Keratinocyte (primary cell): ENCODE results near the gene METTL5. TPM values are rescaled to one million over a fixed set of nuclear protein-coding genes. Genes with fewer than 3 reads are reported as not detected.

Experiments used
- DNase-seq: peaks from one replicate; pipeline ENCODE4 v3.0.0-alpha.2; 2011; ENCODE audit warnings: low read depth, missing footprints, low spot score
- FAIRE-seq: peaks from 2 replicates; lab custom pipeline; 2011; peaks lifted over from hg19 to GRCh38; lab: Jason Lieb, UNC
- H2AFZ ChIP-seq: 2 replicates; pipeline ENCODE4 v1.6.0; 2012; ENCODE audit warnings: low read length, control low read depth, inconsistent platforms; ENCODE audit not compliant: control insufficient read depth
- H3K27ac ChIP-seq: 2 replicates; pipeline ENCODE4 v1.5.1; 2011; ENCODE audit warnings: low read length; ENCODE audit not compliant: control insufficient read depth, insufficient read depth
- H3K27me3 ChIP-seq: 3 replicates; pipeline ENCODE4 v1.6.0; 2011; ENCODE audit warnings: low read length; ENCODE audit not compliant: control insufficient read depth, insufficient read depth; ENCODE audit errors: extremely low read depth
- H3K36me3 ChIP-seq, 2 experiments: 2 replicates in 1 of 2; 3 replicates in 1 of 2; pipeline ENCODE4 v1.5.1; 2011; ENCODE audit warnings: low read length in 2 of 2, mild to moderate bottlenecking in 1 of 2; ENCODE audit not compliant: control insufficient read depth in 2 of 2, insufficient read depth in 2 of 2; ENCODE audit errors: extremely low read depth in 1 of 2
- H3K4me1 ChIP-seq: 3 replicates; pipeline ENCODE4 v1.5.1; 2011; ENCODE audit warnings: low read length; ENCODE audit not compliant: control insufficient read depth, insufficient read depth; ENCODE audit errors: extremely low read depth
- H3K4me2 ChIP-seq: 3 replicates; pipeline ENCODE4 v1.6.0; 2011; ENCODE audit warnings: low read depth, low read length; ENCODE audit not compliant: control insufficient read depth, insufficient read depth; ENCODE audit errors: extremely low read depth
- H3K4me3 ChIP-seq, 3 experiments: fragments of 200-600 bp in 1 of 3; sonication (generic) in 1 of 3; 2 replicates in 2 of 3; 3 replicates in 1 of 3; pipeline ENCODE4 v1.5.1; 2011 to 2016; ENCODE audit warnings: low read length in 3 of 3, mild to moderate bottlenecking in 3 of 3, control low read depth in 2 of 3, inconsistent platforms in 1 of 3, low read depth in 1 of 3, mixed read lengths in 1 of 3, mixed run types in 1 of 3, moderate library complexity in 1 of 3; ENCODE audit not compliant: control insufficient read depth in 2 of 3, insufficient read depth in 2 of 3; ENCODE audit errors: extremely low read depth in 1 of 3
- H3K79me2 ChIP-seq: 2 replicates; pipeline ENCODE4 v1.6.0; 2012; ENCODE audit warnings: low read length; ENCODE audit not compliant: control insufficient read depth, insufficient read depth
- H3K9ac ChIP-seq: 3 replicates; pipeline ENCODE4 v1.6.0; 2011; ENCODE audit warnings: low read length; ENCODE audit not compliant: control insufficient read depth, insufficient read depth; ENCODE audit errors: extremely low read depth
- H3K9me1 ChIP-seq: 3 replicates; pipeline ENCODE4 v1.6.0; 2011; ENCODE audit warnings: low read length; ENCODE audit not compliant: control insufficient read depth, insufficient read depth; ENCODE audit errors: extremely low read depth
- H3K9me3 ChIP-seq: 2 replicates; pipeline ENCODE4 v1.5.1; 2012; ENCODE audit warnings: low read depth, low read length; ENCODE audit not compliant: control insufficient read depth
- H4K20me1 ChIP-seq: 3 replicates; pipeline ENCODE4 v1.6.0; 2011; ENCODE audit warnings: low read length; ENCODE audit not compliant: control insufficient read depth, insufficient read depth; ENCODE audit errors: extremely low read depth
- EZH2 ChIP-seq: IDR thresholded peaks from one replicate; pipeline ENCODE4 v1.6.1; 2012; ENCODE audit warnings: inconsistent platforms, mild to moderate bottlenecking, low read length, moderate library complexity
- dilution Hi-C: fragments of 300-500 bp; cut with MboI; formaldehyde crosslinking; loops from one replicate; pipeline ENCODE4 v1.7.0; 2020; ENCODE audit warnings: low sequenced_read_pairs; ENCODE audit not compliant: extremely low pct_ligation_motif_present
- polyA plus RNA-seq, 5 experiments: library from polyadenylated mRNA; depleted of rRNA in 3 of 5; stranded (reverse) in 3 of 5; stranded (forward) in 1 of 5; unstranded in 1 of 5; fragments of >200 nt; gene quantifications; 1 replicate in 1 of 5; 2 replicates in 3 of 5; 3 replicates in 1 of 5; pipeline versions ENCODE4 v1.2.1 to v1.2.3, GENCODE V29; 2011 to 2012; ENCODE audit warnings: missing spikeins in 2 of 5, low read depth in 1 of 5, low replicate concordance in 1 of 5
- TF ChIP-seq, protein P1 (sequence below), 3 experiments: IDR thresholded peaks in 1 of 3; conservative IDR thresholded peaks in 1 of 3; optimal IDR thresholded peaks in 1 of 3; 2 replicates in 2 of 3; 3 replicates in 1 of 3; pipeline versions ENCODE3 to v1.5.1; 2011; ENCODE audit warnings: low read length in 3 of 3, mild to moderate bottlenecking in 3 of 3, moderate library complexity in 2 of 3, control low read depth in 1 of 3, inconsistent platforms in 1 of 3; ENCODE audit not compliant: insufficient read depth in 2 of 3; ENCODE audit errors: extremely low read depth in 1 of 3

The METTL5 gene
- polyA plus RNA-seq, 1 donor (not counting 4 experiments of a cell fraction or from before 2014, with no cell fraction given) = 119 TPM

DNA sequence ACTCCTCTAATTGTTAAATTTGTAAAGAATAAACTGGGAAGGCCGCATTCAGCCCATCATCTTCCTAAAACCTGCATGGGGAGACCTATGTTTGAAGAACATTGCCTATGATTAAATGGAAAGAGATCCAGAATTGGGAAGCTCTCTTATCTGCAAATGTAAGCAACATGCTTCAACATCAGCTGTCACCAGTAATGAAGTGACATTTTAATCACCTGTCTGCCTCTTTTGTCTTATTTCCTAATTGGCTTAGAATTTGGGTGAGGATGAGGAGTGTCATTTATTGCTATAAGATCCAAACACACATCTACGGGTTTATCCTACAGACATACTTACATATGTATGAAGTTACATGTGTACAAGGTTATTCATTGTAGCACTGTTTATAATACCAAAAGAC, 52.1 kb downstream of the METTL5 start:
- Histone ChIP-seq H3K4me2 (no peak overlapping the region), H4K20me1 (no peaks in the 10 kb centered on the region), H3K36me3 (no peaks in the 10 kb centered on the region), H3K9me1 (no peaks in the 10 kb centered on the region), H3K4me1 (peaks cover 2% of the 10 kb centered on the region), H3K79me2 (no peaks in the 10 kb centered on the region), H3K9ac (no peak overlapping the region), H3K27ac (no peak overlapping the region), H2AFZ (no peak overlapping the region), H3K27me3 (peaks cover 15% of the 10 kb centered on the region), H3K9me3 (no peaks in the 10 kb centered on the region), H3K4me3 (no peak overlapping the region)
- no peak for TF ChIP-seq EZH2
- TF ChIP-seq, protein P1, sequence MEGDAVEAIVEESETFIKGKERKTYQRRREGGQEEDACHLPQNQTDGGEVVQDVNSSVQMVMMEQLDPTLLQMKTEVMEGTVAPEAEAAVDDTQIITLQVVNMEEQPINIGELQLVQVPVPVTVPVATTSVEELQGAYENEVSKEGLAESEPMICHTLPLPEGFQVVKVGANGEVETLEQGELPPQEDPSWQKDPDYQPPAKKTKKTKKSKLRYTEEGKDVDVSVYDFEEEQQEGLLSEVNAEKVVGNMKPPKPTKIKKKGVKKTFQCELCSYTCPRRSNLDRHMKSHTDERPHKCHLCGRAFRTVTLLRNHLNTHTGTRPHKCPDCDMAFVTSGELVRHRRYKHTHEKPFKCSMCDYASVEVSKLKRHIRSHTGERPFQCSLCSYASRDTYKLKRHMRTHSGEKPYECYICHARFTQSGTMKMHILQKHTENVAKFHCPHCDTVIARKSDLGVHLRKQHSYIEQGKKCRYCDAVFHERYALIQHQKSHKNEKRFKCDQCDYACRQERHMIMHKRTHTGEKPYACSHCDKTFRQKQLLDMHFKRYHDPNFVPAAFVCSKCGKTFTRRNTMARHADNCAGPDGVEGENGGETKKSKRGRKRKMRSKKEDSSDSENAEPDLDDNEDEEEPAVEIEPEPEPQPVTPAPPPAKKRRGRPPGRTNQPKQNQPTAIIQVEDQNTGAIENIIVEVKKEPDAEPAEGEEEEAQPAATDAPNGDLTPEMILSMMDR (optimal IDR thresholded peaks at IDR 0.05 in 1 of 3, IDR thresholded peaks at IDR 0.05 in 1 of 3, conservative IDR thresholded peaks at IDR 0.05 in 1 of 3; ENCODE audit: extremely low read depth in 1 of 3, insufficient read depth in 2 of 3, low read length in 3 of 3) = no peak
- dilution Hi-C loops = no loop called here
- no peak for FAIRE-seq
- no peak for DNase-seq

DNA sequence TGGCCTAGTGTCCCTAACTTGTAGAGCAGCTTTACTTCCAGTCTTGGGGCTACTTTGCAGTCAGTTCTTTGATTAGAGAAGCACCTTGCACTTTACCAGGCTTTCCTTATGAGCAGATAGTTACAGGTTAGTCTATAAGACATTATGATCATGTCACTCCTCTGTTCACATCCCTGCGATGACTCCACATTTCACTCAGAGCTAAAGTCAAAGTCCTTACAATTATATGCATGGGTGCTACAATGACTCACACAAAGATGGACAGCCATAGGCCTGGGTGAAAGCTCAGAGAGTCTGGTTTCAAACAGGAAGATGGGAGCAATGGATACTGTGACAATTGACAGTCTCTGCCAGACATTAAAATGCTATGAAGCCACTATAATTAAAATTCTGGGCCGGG, 53.1 kb downstream of the METTL5 start:
- no peak for DNase-seq
- FAIRE-seq = no peak
- Histone ChIP-seq H3K27ac (no peak overlapping the region), H2AFZ (no peak overlapping the region), H3K79me2 (no peaks in the 10 kb centered on the region), H3K9me3 (no peaks in the 10 kb centered on the region), H3K27me3 (peaks cover 15% of the 10 kb centered on the region), H3K9me1 (no peaks in the 10 kb centered on the region), H4K20me1 (no peaks in the 10 kb centered on the region), H3K4me3 (no peak overlapping the region), H3K4me2 (no peak overlapping the region), H3K9ac (no peak overlapping the region), H3K36me3 (no peaks in the 10 kb centered on the region), H3K4me1 (peaks cover 10% of the 10 kb centered on the region)
- dilution Hi-C loops = no loop called here
- TF ChIP-seq EZH2 = no peak
- TF ChIP-seq, protein P1 (optimal IDR thresholded peaks at IDR 0.05 in 1 of 3, IDR thresholded peaks at IDR 0.05 in 1 of 3, conservative IDR thresholded peaks at IDR 0.05 in 1 of 3; ENCODE audit: extremely low read depth in 1 of 3, insufficient read depth in 2 of 3, low read length in 3 of 3) = no peak
